Uterus (tissue), 2 donors: ENCODE measurements around the gene LGALS7.

Experiments used
- CTCF ChIP-seq, 4 experiments: fragments of 200-600 bp in 2 of 4; fragments of 450-650 bp in 2 of 4; sonication (generic) in 2 of 4; IDR thresholded peaks; one replicate each; pipeline ENCODE4 v1.5.1; 2016 to 2019; ENCODE audit warnings: antibody characterized with exemption in 4 of 4, mild to moderate bottlenecking in 2 of 4, moderate library complexity in 1 of 4
- POLR2A ChIP-seq, 2 donors: fragments of 450-650 bp; IDR thresholded peaks; one replicate each; pipeline ENCODE4 v1.6.1; 2016; ENCODE audit warnings: antibody characterized with exemption in 2 of 2, mild to moderate bottlenecking in 1 of 2, moderate library complexity in 1 of 2

GRCh38 chr19:38805180-38805579 is 31.9 kb upstream of the LGALS7 start:
- no peak for TF ChIP-seq CTCF (IDR thresholded peaks at IDR 0.05)
- no peak for TF ChIP-seq POLR2A (IDR thresholded peaks at IDR 0.05)
